Measurements from ENCODE around the gene CIRBP. TPM values are rescaled to one million over a fixed set of nuclear protein-coding genes. Genes with fewer than 3 reads are reported as not detected.

The CIRBP gene
- total and polyA plus RNA-seq, 9 of the 15 experiments (the other 6 are each of a cell fraction or from before 2014, with no cell fraction given): 20.5 to 327 (median 176) TPM

DNA sequence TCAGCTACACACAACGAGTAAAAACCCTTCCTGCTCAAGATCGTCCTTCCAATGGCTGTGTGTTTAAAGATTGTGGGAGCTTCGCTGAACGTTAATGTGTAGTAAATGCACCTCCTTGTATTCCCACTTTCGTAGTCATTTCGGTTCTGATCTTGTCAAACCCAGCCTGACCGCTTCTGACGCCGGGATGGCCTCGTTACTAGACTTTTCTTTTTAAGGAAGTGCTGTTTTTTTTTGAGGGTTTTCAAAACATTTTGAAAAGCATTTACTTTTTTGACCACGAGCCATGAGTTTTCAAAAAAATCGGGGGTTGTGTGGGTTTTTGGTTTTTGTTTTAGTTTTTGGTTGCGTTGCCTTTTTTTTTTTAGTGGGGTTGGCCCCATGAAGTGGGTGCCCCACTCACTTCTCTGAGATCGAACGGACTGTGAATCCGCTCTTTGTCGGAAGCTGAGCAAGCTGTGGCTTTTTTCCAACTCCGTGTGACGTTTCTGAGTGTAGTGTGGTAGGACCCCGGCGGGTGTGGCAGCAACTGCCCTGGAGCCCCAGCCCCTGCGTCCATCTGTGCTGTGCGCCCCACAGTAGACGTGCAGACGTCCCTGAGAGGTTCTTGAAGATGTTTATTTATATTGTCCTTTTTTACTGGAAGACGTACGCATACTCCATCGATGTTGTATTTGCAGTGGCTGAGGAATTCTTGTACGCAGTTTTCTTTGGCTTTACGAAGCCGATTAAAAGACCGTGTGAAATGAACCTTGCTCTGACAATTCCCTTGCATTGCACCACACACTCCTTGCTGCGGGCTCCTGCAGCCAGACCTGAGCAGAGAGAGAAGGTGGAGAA is 3.5 kb downstream of the CIRBP start (continued):
- TF ChIP-seq DNMT1 (IDR thresholded peaks at IDR 0.05) (no peak), FOXK1 (CRISPR knock-in tag; IDR thresholded peaks at IDR 0.05; ENCODE audit: borderline replicate concordance) (0 out of 2 replicates have a peak, but pooled peaks have one; percentile 7), TEAD1 (CRISPR knock-in tag; IDR thresholded peaks at IDR 0.05) (no peak), NR2C2 (CRISPR knock-in tag; IDR thresholded peaks at IDR 0.05) (no peak), NR2C2 (tag; IDR thresholded peaks at IDR 0.05) (peak; percentile 8; the same call in 1 of the 2 replicates), GABPB2 (CRISPR knock-in tag; conservative IDR thresholded peaks at IDR 0.05) (no peak), SETDB1 (IDR thresholded peaks at IDR 0.05; ENCODE audit: low read length) (no peak)
- TF ChIP-seq, protein P1, sequence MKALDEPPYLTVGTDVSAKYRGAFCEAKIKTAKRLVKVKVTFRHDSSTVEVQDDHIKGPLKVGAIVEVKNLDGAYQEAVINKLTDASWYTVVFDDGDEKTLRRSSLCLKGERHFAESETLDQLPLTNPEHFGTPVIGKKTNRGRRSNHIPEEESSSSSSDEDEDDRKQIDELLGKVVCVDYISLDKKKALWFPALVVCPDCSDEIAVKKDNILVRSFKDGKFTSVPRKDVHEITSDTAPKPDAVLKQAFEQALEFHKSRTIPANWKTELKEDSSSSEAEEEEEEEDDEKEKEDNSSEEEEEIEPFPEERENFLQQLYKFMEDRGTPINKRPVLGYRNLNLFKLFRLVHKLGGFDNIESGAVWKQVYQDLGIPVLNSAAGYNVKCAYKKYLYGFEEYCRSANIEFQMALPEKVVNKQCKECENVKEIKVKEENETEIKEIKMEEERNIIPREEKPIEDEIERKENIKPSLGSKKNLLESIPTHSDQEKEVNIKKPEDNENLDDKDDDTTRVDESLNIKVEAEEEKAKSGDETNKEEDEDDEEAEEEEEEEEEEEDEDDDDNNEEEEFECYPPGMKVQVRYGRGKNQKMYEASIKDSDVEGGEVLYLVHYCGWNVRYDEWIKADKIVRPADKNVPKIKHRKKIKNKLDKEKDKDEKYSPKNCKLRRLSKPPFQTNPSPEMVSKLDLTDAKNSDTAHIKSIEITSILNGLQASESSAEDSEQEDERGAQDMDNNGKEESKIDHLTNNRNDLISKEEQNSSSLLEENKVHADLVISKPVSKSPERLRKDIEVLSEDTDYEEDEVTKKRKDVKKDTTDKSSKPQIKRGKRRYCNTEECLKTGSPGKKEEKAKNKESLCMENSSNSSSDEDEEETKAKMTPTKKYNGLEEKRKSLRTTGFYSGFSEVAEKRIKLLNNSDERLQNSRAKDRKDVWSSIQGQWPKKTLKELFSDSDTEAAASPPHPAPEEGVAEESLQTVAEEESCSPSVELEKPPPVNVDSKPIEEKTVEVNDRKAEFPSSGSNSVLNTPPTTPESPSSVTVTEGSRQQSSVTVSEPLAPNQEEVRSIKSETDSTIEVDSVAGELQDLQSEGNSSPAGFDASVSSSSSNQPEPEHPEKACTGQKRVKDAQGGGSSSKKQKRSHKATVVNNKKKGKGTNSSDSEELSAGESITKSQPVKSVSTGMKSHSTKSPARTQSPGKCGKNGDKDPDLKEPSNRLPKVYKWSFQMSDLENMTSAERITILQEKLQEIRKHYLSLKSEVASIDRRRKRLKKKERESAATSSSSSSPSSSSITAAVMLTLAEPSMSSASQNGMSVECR (CRISPR knock-in tag; IDR thresholded peaks at IDR 0.05): no peak; the same call in 1 of the 2 replicates
- TF ChIP-seq, protein P2, sequence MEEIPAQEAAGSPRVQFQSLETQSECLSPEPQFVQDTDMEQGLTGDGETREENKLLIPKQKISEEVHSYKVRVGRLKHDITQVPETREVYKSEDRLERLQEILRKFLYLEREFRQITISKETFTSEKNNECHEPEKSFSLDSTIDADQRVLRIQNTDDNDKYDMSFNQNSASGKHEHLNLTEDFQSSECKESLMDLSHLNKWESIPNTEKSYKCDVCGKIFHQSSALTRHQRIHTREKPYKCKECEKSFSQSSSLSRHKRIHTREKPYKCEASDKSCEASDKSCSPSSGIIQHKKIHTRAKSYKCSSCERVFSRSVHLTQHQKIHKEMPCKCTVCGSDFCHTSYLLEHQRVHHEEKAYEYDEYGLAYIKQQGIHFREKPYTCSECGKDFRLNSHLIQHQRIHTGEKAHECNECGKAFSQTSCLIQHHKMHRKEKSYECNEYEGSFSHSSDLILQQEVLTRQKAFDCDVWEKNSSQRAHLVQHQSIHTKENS (CRISPR knock-in tag; IDR thresholded peaks at IDR 0.05): no peak
- TF ChIP-seq, protein P3, sequence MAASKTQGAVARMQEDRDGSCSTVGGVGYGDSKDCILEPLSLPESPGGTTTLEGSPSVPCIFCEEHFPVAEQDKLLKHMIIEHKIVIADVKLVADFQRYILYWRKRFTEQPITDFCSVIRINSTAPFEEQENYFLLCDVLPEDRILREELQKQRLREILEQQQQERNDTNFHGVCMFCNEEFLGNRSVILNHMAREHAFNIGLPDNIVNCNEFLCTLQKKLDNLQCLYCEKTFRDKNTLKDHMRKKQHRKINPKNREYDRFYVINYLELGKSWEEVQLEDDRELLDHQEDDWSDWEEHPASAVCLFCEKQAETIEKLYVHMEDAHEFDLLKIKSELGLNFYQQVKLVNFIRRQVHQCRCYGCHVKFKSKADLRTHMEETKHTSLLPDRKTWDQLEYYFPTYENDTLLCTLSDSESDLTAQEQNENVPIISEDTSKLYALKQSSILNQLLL (CRISPR knock-in tag; IDR thresholded peaks at IDR 0.05; ENCODE audit: borderline replicate concordance): no peak
- TF ChIP-seq, protein P4, sequence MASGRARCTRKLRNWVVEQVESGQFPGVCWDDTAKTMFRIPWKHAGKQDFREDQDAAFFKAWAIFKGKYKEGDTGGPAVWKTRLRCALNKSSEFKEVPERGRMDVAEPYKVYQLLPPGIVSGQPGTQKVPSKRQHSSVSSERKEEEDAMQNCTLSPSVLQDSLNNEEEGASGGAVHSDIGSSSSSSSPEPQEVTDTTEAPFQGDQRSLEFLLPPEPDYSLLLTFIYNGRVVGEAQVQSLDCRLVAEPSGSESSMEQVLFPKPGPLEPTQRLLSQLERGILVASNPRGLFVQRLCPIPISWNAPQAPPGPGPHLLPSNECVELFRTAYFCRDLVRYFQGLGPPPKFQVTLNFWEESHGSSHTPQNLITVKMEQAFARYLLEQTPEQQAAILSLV (tag; IDR thresholded peaks at IDR 0.05): no peak
- TF ChIP-seq, protein P5, sequence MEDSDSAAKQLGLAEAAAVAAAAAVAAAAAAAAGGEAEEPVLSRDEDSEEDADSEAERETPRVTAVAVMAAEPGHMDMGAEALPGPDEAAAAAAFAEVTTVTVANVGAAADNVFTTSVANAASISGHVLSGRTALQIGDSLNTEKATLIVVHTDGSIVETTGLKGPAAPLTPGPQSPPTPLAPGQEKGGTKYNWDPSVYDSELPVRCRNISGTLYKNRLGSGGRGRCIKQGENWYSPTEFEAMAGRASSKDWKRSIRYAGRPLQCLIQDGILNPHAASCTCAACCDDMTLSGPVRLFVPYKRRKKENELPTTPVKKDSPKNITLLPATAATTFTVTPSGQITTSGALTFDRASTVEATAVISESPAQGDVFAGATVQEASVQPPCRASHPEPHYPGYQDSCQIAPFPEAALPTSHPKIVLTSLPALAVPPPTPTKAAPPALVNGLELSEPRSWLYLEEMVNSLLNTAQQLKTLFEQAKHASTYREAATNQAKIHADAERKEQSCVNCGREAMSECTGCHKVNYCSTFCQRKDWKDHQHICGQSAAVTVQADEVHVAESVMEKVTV (CRISPR knock-in tag; IDR thresholded peaks at IDR 0.05): no peak
- TF ChIP-seq, protein P6, sequence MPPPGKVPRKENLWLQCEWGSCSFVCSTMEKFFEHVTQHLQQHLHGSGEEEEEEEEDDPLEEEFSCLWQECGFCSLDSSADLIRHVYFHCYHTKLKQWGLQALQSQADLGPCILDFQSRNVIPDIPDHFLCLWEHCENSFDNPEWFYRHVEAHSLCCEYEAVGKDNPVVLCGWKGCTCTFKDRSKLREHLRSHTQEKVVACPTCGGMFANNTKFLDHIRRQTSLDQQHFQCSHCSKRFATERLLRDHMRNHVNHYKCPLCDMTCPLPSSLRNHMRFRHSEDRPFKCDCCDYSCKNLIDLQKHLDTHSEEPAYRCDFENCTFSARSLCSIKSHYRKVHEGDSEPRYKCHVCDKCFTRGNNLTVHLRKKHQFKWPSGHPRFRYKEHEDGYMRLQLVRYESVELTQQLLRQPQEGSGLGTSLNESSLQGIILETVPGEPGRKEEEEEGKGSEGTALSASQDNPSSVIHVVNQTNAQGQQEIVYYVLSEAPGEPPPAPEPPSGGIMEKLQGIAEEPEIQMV (tag; conservative IDR thresholded peaks at IDR 0.05; ENCODE audit: low read depth): no peak
- TF ChIP-seq, protein P7, sequence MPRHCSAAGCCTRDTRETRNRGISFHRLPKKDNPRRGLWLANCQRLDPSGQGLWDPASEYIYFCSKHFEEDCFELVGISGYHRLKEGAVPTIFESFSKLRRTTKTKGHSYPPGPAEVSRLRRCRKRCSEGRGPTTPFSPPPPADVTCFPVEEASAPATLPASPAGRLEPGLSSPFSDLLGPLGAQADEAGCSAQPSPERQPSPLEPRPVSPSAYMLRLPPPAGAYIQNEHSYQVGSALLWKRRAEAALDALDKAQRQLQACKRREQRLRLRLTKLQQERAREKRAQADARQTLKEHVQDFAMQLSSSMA (CRISPR knock-in tag; IDR thresholded peaks at IDR 0.05): no peak

Data from K562 (cell line).